Neural crest cell (in vitro differentiated cells): ENCODE results near the gene ZNF225. TPM values are rescaled to one million over a fixed set of nuclear protein-coding genes. Genes with fewer than 3 reads are reported as not detected.
A peak's percentile ranks its signal among the peaks of the same experiment; 100 is the strongest.

Experiments used
- DNase-seq: peaks from one replicate; pipeline ENCODE4 v3.0.0; 2021; ENCODE audit warnings: low read depth, mixed read lengths, low spot score
- H3K27ac Mint-ChIP-seq: one replicate; pipeline ENCODE4 v1.8.0; 2021; ENCODE audit warnings: mild to moderate bottlenecking, mixed read lengths; ENCODE audit not compliant: unreplicated experiment
- H3K27me3 Mint-ChIP-seq: 2 replicates; pipeline ENCODE4 v1.8.0; 2021; ENCODE audit warnings: low read depth, mild to moderate bottlenecking, mixed read lengths
- H3K36me3 Mint-ChIP-seq: 2 replicates; pipeline ENCODE4 v1.8.0; 2021; ENCODE audit warnings: low read depth, mild to moderate bottlenecking, mixed read lengths
- H3K4me1 Mint-ChIP-seq: 2 replicates; pipeline ENCODE4 v1.8.0; 2021; ENCODE audit warnings: mixed read lengths
- H3K4me3 Mint-ChIP-seq: one replicate; pipeline ENCODE4 v1.8.0; 2021; ENCODE audit warnings: mild to moderate bottlenecking, mixed read lengths
- H3K9me3 Mint-ChIP-seq: 2 replicates; pipeline ENCODE4 v1.8.0; 2021; ENCODE audit warnings: mixed read lengths
- CTCF ChIP-seq: fragments of 200-600 bp; sonication (generic); conservative IDR thresholded peaks from 2 replicates; pipeline ENCODE4 v1.5.0; 2021; ENCODE audit warnings: antibody characterized with exemption, mild to moderate bottlenecking
- long read RNA-seq: library from polyadenylated mRNA; unstranded; transcript quantifications from one replicate; pipeline ENCODE4 v2.0.0, GENCODE V29; 2020
- total RNA-seq: library from RNA; stranded (reverse); gene quantifications from 2 replicates; pipeline ENCODE4 v1.2.1, GENCODE V29; 2021

ZNF225 gene
- total RNA-seq, result 6.9 and 7.8 TPM in 2 replicates
- long read RNA-seq, full-length matches to known transcripts, result 15 of 24 reads
- long read RNA-seq, partial matches to known transcripts, result 1 of 24 reads
- long read RNA-seq, other reads (novel, unspliced or antisense), result 8 of 24 reads

- Mint-ChIP-seq H3K27me3 (no peaks in the 10 kb centered on the region), H3K36me3 (peaks cover 35% of the 10 kb centered on the region), H3K27ac (peak within 1 kb of the TSS; percentile 91), H3K9me3 (peaks cover 13% of the 10 kb centered on the region), H3K4me1 (peaks cover 32% of the 10 kb centered on the region), H3K4me3 (peak within 1 kb of the TSS; percentile 99)
- peak; percentile 85 for DNase-seq
- no peak for TF ChIP-seq CTCF
These were observed at the start of gene ZNF225 for GRCh38 chr19:44113138-44113783. ZNF225 (plus strand) TSS chr19:44113399; CDS start chr19:44115828, 2,429 bp downstream.

GRCh38 chr19:44066305-44066704 lies 46.9 kb upstream of the ZNF225 start:
- Mint-ChIP-seq H3K27me3 (no peaks in the 10 kb centered on the region), H3K9me3 (peaks cover 24% of the 10 kb centered on the region), H3K27ac (no peak overlapping the region), H3K36me3 (peaks cover 72% of the 10 kb centered on the region), H3K4me1 (peaks cover 1% of the 10 kb centered on the region), H3K4me3 (no peak overlapping the region)
- TF ChIP-seq CTCF, result no peak
- DNase-seq, result no peak

GRCh38 chr19:44069415-44069814 lies 43.8 kb upstream of the ZNF225 start:
- peaks cover 32% of the 10 kb centered on the region for H3K9me3 Mint-ChIP-seq
- no peak overlapping the region for H3K27ac Mint-ChIP-seq
- H3K27me3 Mint-ChIP-seq, result no peaks in the 10 kb centered on the region
- H3K4me3 Mint-ChIP-seq, result no peak overlapping the region
- TF ChIP-seq CTCF, result no peak
- no peak for DNase-seq
- H3K36me3 Mint-ChIP-seq, result peaks cover 56% of the 10 kb centered on the region
- H3K4me1 Mint-ChIP-seq, result peaks cover 21% of the 10 kb centered on the region

- peaks cover 21% of the 10 kb centered on the region for H3K4me1 Mint-ChIP-seq
- H3K36me3 Mint-ChIP-seq, result peaks cover 43% of the 10 kb centered on the region
- no peaks in the 10 kb centered on the region for H3K27me3 Mint-ChIP-seq
- H3K9me3 Mint-ChIP-seq, result peaks cover 19% of the 10 kb centered on the region
- peak; percentile 73 for DNase-seq
- H3K27ac Mint-ChIP-seq, result peak within 1 kb of the TSS; percentile 93
- peak within 1 kb of the TSS; percentile 92 for H3K4me3 Mint-ChIP-seq
- no peak for TF ChIP-seq CTCF
These were observed 41.2 kb upstream of the ZNF225 start, which contains the start of gene ZNF284 for GRCh38 chr19:44071824-44072542. ZNF284 (plus strand) TSS chr19:44072159; CDS start chr19:44076390, 4,231 bp downstream.

- Mint-ChIP-seq H3K4me1 (peaks cover 21% of the 10 kb centered on the region), H3K9me3 (peaks cover 16% of the 10 kb centered on the region), H3K4me3 (peak overlapping the region; percentile 92), H3K27ac (no peak overlapping the region), H3K36me3 (peaks cover 40% of the 10 kb centered on the region), H3K27me3 (no peaks in the 10 kb centered on the region)
- DNase-seq, result no peak
- TF ChIP-seq CTCF, result no peak
These were observed 40.4 kb upstream of the ZNF225 start for GRCh38 chr19:44072543-44073401.
